Measurements from ENCODE around the gene TBC1D22B.

DNA sequence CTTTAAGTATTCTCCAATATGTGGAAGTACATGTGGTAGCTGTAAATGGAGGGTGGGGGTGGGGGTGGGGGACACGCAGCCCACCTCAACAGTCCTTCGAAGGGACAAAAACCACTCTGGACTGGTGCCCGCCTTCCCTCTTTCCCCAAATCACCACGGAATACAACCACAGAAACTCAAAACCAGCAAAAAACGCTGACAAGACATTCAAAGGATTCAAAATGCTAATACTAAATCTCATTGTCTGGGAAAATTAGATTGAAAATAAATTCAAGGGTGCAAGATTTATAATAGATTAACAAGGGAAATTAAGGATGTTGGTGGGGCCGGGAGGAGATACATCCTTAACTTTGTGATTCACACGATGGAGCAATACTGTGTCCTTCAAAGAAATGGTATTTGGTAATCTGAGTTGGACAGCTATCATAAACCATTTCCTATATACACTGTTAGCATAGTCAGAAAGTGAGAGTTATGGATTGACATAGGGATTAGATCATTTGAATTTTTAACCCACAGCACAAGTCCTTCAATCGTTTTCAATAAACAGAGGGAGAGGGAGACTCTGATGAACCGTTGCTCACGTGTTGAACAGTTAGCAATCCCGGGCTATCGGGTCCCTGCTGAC, 766 bp upstream of the TBC1D22B start:
- TF ChIP-seq CTCF (IDR thresholded peaks at IDR 0.05): no peak
- TF ChIP-seq POLR2A (IDR thresholded peaks at IDR 0.05): no peak
